GM12872 (cell line): ENCODE results near the gene TACR2.

Experiments used
- CTCF ChIP-seq: IDR thresholded peaks from 3 replicates; pipeline ENCODE4 v1.5.1; 2011; ENCODE audit warnings: low read depth, mild to moderate bottlenecking, low read length, moderate library complexity; ENCODE audit not compliant: insufficient read depth

TACR2 gene

DNA sequence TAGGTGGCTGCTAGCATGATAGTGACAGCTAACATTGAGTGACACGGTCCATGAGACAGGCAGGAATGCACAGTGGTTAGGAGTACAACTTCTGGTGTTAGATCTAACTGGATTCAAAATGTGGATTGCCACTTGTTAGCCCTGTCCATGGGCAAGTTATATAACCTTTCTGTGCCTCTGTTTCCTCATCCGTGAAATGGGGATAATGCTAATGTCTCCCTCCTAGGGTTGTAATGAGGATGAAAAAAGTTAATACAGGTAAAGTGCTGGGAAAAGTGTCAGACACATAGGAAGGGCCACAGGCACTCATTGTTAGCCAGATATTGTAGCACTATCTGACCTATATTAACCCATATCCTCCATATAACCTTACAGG is 41.8 kb downstream of the TACR2 start:
- no peak for TF ChIP-seq CTCF

GRCh38 chr10:69374242-69374641 is 42.5 kb downstream of the TACR2 start:
- TF ChIP-seq CTCF = no peak

- no peak for TF ChIP-seq CTCF
Measured at GRCh38 chr10:69372126-69372980, 44.4 kb downstream of the TACR2 start.

DNA sequence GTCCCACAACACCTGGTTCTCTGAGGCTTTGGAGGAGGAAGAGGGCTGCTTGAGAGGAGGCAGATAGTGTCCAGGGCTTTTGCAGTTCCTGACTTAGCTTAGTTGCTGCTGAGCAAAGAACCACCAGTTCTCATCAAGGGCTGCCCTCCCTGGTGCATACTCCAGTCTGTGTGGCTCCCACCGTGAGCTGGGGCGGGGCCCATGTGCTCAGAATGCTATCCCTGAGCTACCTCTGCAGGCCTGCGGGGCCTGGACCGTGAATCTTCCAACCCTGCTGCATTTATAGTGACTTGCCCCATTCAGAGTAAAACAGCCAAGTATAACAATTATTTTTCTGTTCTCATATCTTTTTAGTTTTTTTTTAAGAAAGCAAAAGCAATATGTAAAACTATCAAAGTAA is 49.2 kb downstream of the TACR2 start:
- TF ChIP-seq CTCF = no peak

- TF ChIP-seq CTCF = no peak
Measured at GRCh38 chr10:69366738-69367137, 50.0 kb downstream of the TACR2 start.

DNA sequence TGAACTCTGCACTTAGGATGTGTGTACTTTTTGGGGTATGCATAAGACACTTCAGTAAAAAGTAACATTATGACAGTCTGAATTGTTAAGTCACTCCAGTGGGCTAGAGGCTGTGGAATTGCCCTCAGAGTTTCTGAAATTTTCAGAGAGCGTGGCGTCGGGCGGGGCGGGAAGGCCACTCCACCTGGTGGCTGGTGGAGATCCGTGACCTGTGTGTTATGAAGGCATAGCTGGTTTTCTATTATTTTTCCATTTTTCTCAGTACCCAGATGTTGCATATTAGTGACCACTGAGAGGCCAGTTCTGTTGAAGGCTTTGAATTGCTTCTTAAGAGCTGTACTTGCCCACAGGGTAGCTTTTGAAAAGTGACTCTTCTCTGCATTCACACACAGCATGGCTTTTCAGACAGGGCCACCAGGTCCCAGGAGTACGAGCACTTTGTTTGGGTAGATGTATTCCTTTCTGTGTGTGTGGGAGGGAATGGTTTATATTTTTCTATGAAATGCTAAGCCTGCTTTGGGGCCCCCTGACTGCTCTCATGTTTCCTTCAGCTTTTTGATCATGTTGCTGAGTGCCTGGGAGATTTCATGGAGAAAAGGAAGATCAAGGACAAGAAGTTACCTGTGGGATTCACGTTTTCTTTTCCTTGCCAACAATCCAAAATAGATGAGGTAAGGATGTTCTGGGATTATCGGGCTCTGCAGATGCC is 52.3 kb downstream of the TACR2 start:
- no peak for TF ChIP-seq CTCF

GRCh38 chr10:69363666-69364065 is 53.1 kb downstream of the TACR2 start:
- TF ChIP-seq CTCF = no peak
